Liver (tissue), 9 donors: Measurements from ENCODE around the gene CBY2. TPM values are rescaled to one million over a fixed set of nuclear protein-coding genes. Genes with fewer than 3 reads are reported as not detected.
"Not testable (repeated sequence)": the region's sequence is repeated elsewhere in the genome, so short reads cannot be mapped to it uniquely, and the experiment has no call there.

Experiments used
- DNase-seq: peaks from one replicate; pipeline ENCODE4 v3.0.0-alpha.2; 2017; ENCODE audit warnings: low spot score
- H3K27ac ChIP-seq, 2 donors: one replicate each; pipeline ENCODE4 v1.7.0; 2013; ENCODE audit warnings: inconsistent platforms in 2 of 2, low read length in 2 of 2, control low read depth in 1 of 2, low read depth in 1 of 2, mild to moderate bottlenecking in 1 of 2
- H3K27me3 ChIP-seq, 4 donors: one replicate each; pipeline versions ENCODE4 v1.6.1 to v1.7.0; 2013; ENCODE audit warnings: low read length in 3 of 4, inconsistent platforms in 1 of 4, mild to moderate bottlenecking in 1 of 4, moderate library complexity in 1 of 4; ENCODE audit not compliant: control insufficient read depth in 4 of 4, insufficient read depth in 4 of 4
- H3K36me3 ChIP-seq, 4 donors: one replicate each; pipeline versions ENCODE4 v1.6.1 to v1.7.0; 2013; ENCODE audit warnings: low read length in 3 of 4, mild to moderate bottlenecking in 3 of 4, low read depth in 1 of 4, moderate library complexity in 1 of 4; ENCODE audit not compliant: control insufficient read depth in 4 of 4, insufficient read depth in 3 of 4
- H3K4me1 ChIP-seq, 4 donors: one replicate each; pipeline versions ENCODE4 v1.6.1 to v1.7.0; 2013; ENCODE audit warnings: low read length in 3 of 4, mild to moderate bottlenecking in 3 of 4, moderate library complexity in 1 of 4; ENCODE audit not compliant: control insufficient read depth in 4 of 4, insufficient read depth in 4 of 4
- H3K4me3 ChIP-seq, 3 donors: one replicate each; pipeline versions ENCODE4 v1.6.1 to v1.7.0; 2013; ENCODE audit warnings: low read length in 3 of 3, control low read depth in 1 of 3, low read depth in 1 of 3, mild to moderate bottlenecking in 1 of 3
- H3K9ac ChIP-seq, 2 donors: one replicate each; pipeline ENCODE4 v1.7.0; 2013; ENCODE audit warnings: low read length in 2 of 2, mild to moderate bottlenecking in 2 of 2, moderate library complexity in 2 of 2, control low read depth in 1 of 2, low read depth in 1 of 2
- H3K9me3 ChIP-seq, 4 donors: one replicate each; pipeline versions ENCODE4 v1.6.1 to v1.7.0; 2013; ENCODE audit warnings: low read length in 3 of 4; ENCODE audit not compliant: control insufficient read depth in 4 of 4
- ATF3 ChIP-seq: IDR thresholded peaks from 2 replicates; pipeline ENCODE4 v1.6.1; 2016; ENCODE audit warnings: antibody characterized with exemption
- CTCF ChIP-seq: fragments of 150-350 bp; IDR thresholded peaks from 2 replicates; pipeline ENCODE4 v1.5.1; 2017; ENCODE audit warnings: improper control_type of control experiment, low read depth, low read length; ENCODE audit not compliant: missing input control
- EGR1 ChIP-seq, 2 donors: IDR thresholded peaks; 2 replicates each; pipeline ENCODE4 v1.6.1; 2016 to 2018; ENCODE audit warnings: antibody characterized with exemption in 2 of 2, low read depth in 2 of 2
- FOXA2 ChIP-seq: IDR thresholded peaks from 2 replicates; pipeline ENCODE4 v1.6.1; 2016; ENCODE audit warnings: antibody characterized with exemption
- GABPA ChIP-seq, 2 donors: IDR thresholded peaks in 1 of 2; conservative IDR thresholded peaks in 1 of 2; 2 replicates each; pipeline ENCODE4 v1.6.1; 2016; ENCODE audit warnings: antibody characterized with exemption in 2 of 2, mild to moderate bottlenecking in 1 of 2, moderate library complexity in 1 of 2
- HNF4A ChIP-seq, 2 donors: conservative IDR thresholded peaks; 2 replicates each; pipeline ENCODE4 v1.6.1; 2016; ENCODE audit warnings: antibody characterized with exemption in 2 of 2, mild to moderate bottlenecking in 2 of 2
- HNF4G ChIP-seq: IDR thresholded peaks from 2 replicates; pipeline ENCODE4 v1.6.1; 2016; ENCODE audit warnings: antibody characterized with exemption
- JUND ChIP-seq, 2 donors: IDR thresholded peaks; 2 replicates each; pipeline ENCODE4 v1.6.1; 2016; ENCODE audit warnings: antibody characterized with exemption in 2 of 2
- MAX ChIP-seq: IDR thresholded peaks from 2 replicates; pipeline ENCODE4 v1.6.1; 2016; ENCODE audit warnings: antibody characterized with exemption
- NR2F2 ChIP-seq: IDR thresholded peaks from 2 replicates; pipeline ENCODE4 v1.6.1; 2016; ENCODE audit warnings: antibody characterized with exemption
- RAD21 ChIP-seq, 2 donors: IDR thresholded peaks; 2 replicates each; pipeline ENCODE4 v1.6.1; 2016; ENCODE audit warnings: antibody characterized with exemption in 2 of 2, mild to moderate bottlenecking in 2 of 2
- SP1 ChIP-seq: IDR thresholded peaks from 2 replicates; pipeline ENCODE4 v1.6.1; 2018; ENCODE audit warnings: antibody characterized with exemption, mild to moderate bottlenecking
- TAF1 ChIP-seq: conservative IDR thresholded peaks from 2 replicates; pipeline ENCODE4 v1.6.1; 2016; ENCODE audit warnings: antibody characterized with exemption, mild to moderate bottlenecking
- YY1 ChIP-seq: IDR thresholded peaks from 2 replicates; pipeline ENCODE4 v1.6.1; 2016; ENCODE audit warnings: antibody characterized with exemption, mild to moderate bottlenecking
- WGBS: extraction: QIAGEN DNeasy Blood & Tissue Kit; methylation state at CpG from one replicate; pipeline ENCODE4 v1.1.7; 2013; 5-methylcytosine and 5-hydroxymethylcytosine counted together
- polyA plus RNA-seq, 2 donors: library from polyadenylated mRNA; stranded (reverse) in 1 of 2; unstranded in 1 of 2; fragments of 200-250 nt in 1 of 2; fragments of >200 nt in 1 of 2; fragmentation: Nextera tagmentation in 1 of 2; extraction: Ambion mirVana in 1 of 2; gene quantifications; one replicate each; pipeline versions ENCODE4 v1.2.1 to v1.2.3, GENCODE V29; 2013 to 2015
- total RNA-seq, 2 donors: library from RNA; depleted of rRNA; stranded (reverse); fragments of >200 nt; gene quantifications; one replicate each; pipeline ENCODE4 v1.2.3, GENCODE V29; 2014
- donor health status: healthy.
- donor health status: healthy.
- donor health status: healthy.
- donor health status: healthy.
- donor health status: healthy.

The CBY2 gene
- total and polyA plus RNA-seq, 4 donors = not detected

- not testable (repeated sequence) for H3K9me3 ChIP-seq, H3K27ac ChIP-seq, DNase-seq, H3K4me1 ChIP-seq, H3K27me3 ChIP-seq, H3K9ac ChIP-seq, H3K4me3 ChIP-seq, H3K36me3 ChIP-seq
- 73% methylated on average over 13 of the region's 14 CpGs for WGBS
These were observed 32.5 kb upstream of the CBY2 start for GRCh38 chr13:45669626-45670025.

- 86% methylated on average over 5 of the region's 5 CpGs for WGBS
- H3K4me3 ChIP-seq = no peak overlapping the region
- H3K27me3 ChIP-seq = peaks cover 0 to 8% (median 0%) of the 10 kb centered on the region in 4 donors
- H3K27ac ChIP-seq = no peak overlapping the region
- TF ChIP-seq ATF3 (no peak), NR2F2 (no peak)
- H3K4me1 ChIP-seq = no peaks in the 10 kb centered on the region
- no peak overlapping the region for H3K9ac ChIP-seq
- peaks cover 0 to 1% (median 0%) of the 10 kb centered on the region in 4 donors for H3K9me3 ChIP-seq
- DNase-seq = no peak
- no peaks in the 10 kb centered on the region for H3K36me3 ChIP-seq
These were observed 31.8 kb upstream of the CBY2 start for GRCh38 chr13:45670189-45670885.

- 50% methylated on average over 1 of the region's 1 CpG for WGBS
- Histone ChIP-seq H3K4me3 (no peak overlapping the region), H3K27ac (no peak overlapping the region), H3K9me3 (peaks cover 0 to 1% (median 0%) of the 10 kb centered on the region in 4 donors), H3K9ac (no peak overlapping the region), H3K4me1 (no peaks in the 10 kb centered on the region), H3K27me3 (peaks cover 0 to 8% (median 0%) of the 10 kb centered on the region in 4 donors), H3K36me3 (no peaks in the 10 kb centered on the region)
- DNase-seq = no peak
- TF ChIP-seq GABPA (IDR thresholded peaks at IDR 0.05 in 1 of 2, conservative IDR thresholded peaks at IDR 0.05 in 1 of 2) = no peak
- TF ChIP-seq MAX = no peak
- TF ChIP-seq FOXA2 = no peak
- TF ChIP-seq YY1 = no peak
- no peak for TF ChIP-seq SP1
- no peak for TF ChIP-seq RAD21 (IDR thresholded peaks at IDR 0.05)
- no peak for TF ChIP-seq EGR1 (IDR thresholded peaks at IDR 0.05; ENCODE audit: low read depth in 2 of 2)
- no peak for TF ChIP-seq NR2F2
- TF ChIP-seq ATF3 = no peak
- TF ChIP-seq HNF4A (conservative IDR thresholded peaks at IDR 0.05) = no peak
- TF ChIP-seq HNF4G = no peak
- no peak for TF ChIP-seq JUND (IDR thresholded peaks at IDR 0.05)
- no peak for TF ChIP-seq TAF1
- TF ChIP-seq CTCF = no peak
These were observed 27.2 kb upstream of the CBY2 start for GRCh38 chr13:45674908-45675307.
